Loucy (cell line): ENCODE results near the gene PDK1.

Source experiments
- EZH2phosphoT487 ChIP-seq: fragments of 200-600 bp; IDR thresholded peaks from 2 replicates; pipeline ENCODE4 v1.6.1; 2018; ENCODE audit warnings: antibody characterized with exemption, mild to moderate bottlenecking, moderate library complexity, borderline replicate concordance
- TF ChIP-seq, protein P1 (sequence below): fragments of 200-600 bp; sonication (generic); conservative IDR thresholded peaks from 2 replicates; pipeline ENCODE4 v1.5.1; 2014; ENCODE audit warnings: mild to moderate bottlenecking, antibody characterized with exemption, low read length

DNA sequence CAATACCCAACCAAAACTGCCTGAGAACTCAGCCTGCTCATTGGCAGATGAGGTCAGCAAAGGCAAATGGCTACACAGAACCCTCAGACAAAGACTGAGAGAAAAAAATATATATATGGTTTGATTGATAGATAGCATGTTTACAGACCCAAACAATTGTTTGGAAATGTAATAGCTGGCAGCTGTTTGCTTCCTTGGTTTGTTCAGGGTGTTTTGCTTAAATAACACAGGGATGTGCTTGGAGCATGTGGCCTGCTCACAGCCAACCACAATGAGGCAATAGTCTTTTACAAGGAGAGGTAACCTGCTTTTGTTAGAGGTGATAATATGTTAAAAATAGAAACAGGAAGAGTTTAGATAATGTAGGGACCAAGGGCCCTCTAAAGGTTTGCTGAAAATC is 84.5 kb downstream of the PDK1 start:
- TF ChIP-seq, protein P1, sequence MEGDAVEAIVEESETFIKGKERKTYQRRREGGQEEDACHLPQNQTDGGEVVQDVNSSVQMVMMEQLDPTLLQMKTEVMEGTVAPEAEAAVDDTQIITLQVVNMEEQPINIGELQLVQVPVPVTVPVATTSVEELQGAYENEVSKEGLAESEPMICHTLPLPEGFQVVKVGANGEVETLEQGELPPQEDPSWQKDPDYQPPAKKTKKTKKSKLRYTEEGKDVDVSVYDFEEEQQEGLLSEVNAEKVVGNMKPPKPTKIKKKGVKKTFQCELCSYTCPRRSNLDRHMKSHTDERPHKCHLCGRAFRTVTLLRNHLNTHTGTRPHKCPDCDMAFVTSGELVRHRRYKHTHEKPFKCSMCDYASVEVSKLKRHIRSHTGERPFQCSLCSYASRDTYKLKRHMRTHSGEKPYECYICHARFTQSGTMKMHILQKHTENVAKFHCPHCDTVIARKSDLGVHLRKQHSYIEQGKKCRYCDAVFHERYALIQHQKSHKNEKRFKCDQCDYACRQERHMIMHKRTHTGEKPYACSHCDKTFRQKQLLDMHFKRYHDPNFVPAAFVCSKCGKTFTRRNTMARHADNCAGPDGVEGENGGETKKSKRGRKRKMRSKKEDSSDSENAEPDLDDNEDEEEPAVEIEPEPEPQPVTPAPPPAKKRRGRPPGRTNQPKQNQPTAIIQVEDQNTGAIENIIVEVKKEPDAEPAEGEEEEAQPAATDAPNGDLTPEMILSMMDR, result no peak
- TF ChIP-seq EZH2phosphoT487, result no peak
